ENCODE results near the gene GFRA1.

Gene GFRA1

DNA sequence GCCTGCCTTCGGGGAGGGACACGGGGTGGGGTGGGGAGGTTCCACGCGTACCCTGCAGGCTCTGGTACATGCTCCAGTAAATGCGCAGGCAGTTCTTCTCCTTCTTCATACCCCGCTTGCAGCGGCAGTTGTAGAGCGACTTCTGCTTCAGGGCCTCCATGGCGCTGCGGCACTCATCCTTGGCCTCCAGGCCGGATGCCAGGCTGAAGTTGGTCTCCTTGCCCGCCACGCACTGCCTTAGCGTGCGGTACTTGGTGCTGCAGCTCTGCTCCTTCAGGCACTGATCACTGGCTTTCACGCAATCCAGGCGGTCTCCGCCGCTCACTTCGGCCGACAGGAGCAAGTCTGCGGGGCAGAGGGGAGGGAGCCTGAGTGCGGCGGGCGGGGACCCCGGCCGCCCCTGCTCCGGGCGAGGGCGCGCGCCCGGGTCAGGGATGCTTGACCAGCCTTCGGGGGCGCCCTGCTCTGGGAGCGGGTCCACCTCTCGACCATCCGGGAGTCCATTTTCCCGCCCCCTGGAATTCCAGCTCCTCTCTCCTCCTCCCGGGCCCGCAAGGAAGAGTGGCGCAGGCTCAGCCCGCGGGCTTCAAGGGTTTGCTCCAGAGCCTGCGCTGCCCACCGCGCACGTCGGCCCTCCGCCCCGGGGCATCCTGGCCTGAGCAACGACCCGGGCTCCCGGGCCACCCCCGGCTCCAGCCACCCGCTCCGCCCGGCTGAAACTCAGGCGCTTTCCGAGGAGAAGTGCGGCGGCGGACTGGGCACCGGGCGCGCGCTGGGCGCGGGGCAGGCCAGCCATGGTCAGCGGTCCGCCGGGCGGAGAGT lies 2.0 kb downstream of the GFRA1 start:
- no peak for DNase-seq

DNA sequence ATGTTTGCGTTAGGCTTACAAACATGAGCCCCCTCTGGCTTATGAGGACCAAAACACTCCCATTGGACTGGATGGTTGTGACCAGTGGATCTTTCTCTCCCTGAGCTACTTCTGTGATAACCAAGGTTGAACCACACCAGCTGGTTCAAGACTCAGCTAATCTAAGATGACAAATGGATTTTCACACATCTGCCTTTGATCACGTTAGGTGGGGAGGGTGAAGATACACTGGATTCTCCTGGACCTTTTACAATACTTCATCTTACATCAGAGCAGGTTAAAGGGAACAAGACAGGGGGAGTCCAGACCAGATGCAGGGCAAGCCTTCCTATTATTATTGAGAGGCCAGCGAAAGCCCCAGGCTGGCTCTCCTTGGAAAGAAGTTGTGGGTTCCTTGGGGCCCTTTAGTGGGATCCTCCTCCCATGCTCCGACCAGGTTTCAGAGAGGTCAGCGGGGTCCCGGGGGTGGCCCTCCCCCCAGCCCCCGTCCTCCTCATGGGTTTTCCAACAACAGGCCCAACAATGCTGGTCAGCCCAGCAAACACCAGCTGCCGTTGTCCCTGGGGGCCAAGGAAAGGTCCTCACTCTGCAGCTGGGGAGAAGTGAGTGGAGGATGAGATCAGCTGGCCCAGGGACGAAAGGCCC lies 2.8 kb downstream of the GFRA1 start:
- no peak for DNase-seq

DNA sequence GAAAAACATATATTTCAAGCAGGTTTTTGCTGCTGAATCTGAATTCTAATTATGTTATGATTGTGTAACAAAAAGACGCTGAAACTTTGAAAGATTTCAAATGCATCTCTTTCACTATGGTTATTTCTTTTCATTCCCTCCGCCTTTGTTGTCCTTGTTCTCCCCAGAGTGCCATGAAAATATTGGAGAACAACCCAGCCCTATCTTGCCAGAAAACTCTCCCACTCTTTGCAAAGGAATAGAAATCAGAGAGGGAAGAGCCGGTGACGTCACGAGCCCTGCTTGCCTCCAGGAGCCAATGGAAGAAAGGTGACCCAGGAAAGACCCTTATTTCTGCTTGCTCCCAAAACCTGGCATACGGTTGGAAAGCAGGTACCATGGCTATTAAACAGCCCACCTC lies 3.4 kb downstream of the GFRA1 start:
- DNase-seq = no peak

DNA sequence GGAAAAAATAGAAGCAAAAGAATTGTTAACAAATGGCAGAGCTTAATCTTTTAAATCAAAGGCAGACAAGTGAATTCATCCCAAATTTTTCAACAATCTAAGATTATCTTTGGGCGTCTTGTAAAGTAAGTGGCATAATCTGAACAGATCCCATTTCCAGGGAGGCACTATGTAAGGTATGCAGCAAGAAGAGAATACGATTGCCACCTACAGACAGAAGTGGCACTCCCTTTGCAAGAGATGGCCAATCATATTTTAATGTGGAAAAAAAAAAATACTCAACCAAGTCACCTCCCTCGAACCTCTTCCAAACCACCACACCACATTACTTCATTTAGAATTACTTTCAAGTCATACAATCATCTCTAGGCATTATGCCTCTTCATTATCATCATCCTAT lies 4.0 kb downstream of the GFRA1 start:
- DNase-seq = no peak

DNA sequence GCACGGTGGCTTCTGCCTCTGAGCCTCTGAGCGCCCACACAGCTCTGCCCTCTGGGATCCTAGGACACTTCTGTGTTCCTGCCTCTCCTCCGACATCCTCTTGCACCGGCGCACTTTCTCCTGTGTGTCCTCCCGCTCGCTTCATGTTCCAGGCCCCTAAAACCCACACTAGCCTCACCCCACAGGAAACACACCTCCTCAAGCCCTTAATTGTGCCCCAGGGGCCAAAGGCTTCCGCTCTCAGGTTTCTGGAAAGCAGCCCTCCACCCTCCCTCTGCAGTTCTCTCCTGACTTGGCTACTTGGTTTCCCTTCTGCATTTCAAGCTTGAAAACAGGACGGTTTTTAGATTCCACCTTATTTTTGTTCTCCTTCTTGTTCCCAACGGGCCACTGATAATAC lies 7.3 kb downstream of the GFRA1 start:
- no peak for DNase-seq

DNA sequence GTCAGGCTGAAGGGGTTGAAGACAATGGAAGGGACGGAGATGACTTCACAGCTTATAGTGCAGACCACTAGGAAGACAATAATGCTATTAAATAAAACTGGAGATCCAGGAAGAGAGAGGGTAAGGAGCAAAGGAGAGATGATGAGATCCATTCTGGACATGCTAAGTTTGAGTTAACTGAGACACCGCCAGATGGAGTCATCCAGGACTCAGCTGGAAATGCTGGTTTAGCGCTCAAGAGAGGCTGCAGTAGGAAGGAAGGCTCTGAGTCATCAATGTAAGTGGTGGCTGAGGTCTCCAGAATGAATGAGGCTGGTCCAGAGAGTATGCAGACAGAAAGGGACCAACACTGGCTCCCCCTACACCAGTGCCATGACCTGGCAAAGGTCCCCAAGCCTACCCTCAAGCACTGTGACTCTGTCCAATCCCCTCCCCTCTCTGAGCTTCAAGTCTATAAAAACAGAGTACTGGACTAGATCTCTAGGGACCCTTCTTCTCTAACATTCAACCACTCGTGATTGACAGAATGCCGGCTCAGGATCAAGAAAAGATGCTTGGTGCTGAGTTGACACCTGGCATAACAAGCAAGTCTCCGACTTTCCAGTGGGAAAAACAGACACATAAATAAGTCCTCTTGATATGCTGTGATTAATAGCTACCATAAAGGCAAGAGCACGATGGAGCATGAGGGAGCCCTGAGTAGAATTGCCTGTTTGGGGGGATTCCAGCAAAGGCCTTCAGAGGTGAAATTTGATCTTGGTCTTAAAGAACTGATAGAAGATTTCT lies 8.9 kb downstream of the GFRA1 start:
- DNase-seq = no peak

DNA sequence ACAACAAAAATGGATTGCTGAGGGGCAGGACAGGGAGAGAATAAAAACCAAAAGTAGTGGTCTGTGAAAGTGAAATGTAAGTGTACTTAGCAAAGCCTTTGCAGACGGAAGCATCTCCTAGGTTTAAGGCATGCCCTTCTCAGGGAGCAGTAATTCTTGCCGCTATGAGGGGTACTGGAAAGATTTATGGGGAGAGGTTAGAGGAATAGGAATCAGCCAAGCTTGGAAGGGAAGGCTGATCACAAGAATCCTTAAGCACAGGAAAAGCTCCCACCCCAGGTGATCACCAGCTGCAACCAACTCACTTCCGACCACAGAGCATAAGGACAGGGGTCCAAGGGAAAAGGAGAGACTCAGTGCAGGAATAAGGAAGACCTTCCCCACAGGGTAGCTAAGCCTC lies 10.3 kb downstream of the GFRA1 start:
- no peak for DNase-seq

DNA sequence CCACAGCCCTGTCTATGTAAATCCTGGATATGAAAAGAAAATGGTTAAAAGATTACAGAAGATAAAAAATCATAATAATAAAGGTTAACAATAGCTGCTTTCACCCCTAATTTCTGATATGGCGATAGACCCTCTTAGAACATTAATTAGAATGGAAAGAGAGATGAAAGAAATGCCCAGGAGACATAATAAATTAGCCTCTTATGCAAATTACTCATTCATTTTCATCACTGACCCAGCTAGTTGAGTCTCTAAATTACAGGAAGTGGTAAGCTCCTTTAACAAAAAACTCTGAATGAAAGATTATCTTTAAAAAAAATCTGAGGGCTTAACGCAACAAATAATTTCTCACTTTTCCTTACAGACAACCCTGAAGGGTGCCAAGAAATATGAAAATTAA lies 12.4 kb downstream of the GFRA1 start:
- no peak for DNase-seq

DNA sequence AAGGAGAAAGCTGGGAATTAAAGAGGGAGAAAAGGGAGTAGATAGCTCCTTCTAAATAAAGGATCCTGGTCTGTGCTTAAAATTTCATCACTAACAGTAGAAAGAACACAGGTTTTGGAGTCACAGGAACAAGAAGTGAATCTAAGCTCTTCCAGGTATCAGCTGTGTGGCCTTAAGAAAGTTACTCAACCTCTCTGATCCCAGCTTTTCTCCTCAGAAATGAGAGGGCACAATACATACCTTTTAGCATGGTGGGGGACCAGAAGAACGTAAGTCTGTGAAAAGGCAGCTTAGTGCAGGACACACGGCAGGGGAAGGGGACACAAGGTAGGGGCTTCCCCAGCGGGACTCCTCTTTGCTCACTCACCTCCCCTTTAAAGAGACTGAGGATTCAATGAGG lies 13.4 kb downstream of the GFRA1 start:
- DNase-seq = no peak

DNA sequence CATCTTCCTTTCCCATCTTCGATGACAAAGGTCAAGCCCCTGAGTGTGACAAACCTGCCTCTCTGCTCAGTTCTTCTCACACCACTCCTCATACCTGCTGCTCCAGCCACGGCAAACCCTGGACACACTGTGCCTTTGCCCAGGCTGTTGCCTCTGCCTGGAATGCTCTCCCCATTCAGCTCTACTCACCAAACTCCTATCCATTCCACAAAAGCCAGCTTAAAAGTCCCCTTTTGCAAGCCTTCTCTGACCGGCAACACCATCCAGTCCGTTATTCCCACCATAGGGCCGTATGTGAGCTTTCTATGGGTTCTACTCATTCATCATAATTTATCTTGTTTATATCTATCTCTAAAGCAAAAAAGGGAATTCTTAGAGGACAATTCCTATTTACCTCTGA lies 15.2 kb downstream of the GFRA1 start:
- DNase-seq = no peak

DNA sequence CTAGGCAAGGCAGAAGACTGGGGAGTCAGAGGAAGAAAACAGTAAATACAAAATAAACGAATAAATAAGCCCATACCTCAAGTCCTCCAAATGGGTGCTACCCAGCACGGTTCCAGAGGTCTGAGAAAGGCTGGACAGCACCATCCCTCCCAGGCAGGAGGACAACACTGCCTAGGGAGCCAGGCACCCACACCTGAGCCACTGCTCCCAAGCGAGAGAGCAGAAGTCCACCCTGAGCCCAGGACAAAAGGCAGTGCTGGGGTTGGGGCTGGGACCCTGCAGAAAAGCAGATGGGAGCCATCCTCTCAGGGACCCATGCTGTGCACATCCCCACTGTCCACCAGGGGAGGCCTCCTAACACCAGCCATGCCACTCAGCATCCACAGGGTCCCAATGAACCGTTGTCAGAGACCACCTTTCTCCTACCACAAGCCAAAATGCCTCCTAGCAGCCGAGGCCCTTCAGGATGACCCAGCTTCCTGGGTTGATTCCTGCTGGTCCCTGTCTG lies 16.2 kb downstream of the GFRA1 start:
- no peak for DNase-seq

DNA sequence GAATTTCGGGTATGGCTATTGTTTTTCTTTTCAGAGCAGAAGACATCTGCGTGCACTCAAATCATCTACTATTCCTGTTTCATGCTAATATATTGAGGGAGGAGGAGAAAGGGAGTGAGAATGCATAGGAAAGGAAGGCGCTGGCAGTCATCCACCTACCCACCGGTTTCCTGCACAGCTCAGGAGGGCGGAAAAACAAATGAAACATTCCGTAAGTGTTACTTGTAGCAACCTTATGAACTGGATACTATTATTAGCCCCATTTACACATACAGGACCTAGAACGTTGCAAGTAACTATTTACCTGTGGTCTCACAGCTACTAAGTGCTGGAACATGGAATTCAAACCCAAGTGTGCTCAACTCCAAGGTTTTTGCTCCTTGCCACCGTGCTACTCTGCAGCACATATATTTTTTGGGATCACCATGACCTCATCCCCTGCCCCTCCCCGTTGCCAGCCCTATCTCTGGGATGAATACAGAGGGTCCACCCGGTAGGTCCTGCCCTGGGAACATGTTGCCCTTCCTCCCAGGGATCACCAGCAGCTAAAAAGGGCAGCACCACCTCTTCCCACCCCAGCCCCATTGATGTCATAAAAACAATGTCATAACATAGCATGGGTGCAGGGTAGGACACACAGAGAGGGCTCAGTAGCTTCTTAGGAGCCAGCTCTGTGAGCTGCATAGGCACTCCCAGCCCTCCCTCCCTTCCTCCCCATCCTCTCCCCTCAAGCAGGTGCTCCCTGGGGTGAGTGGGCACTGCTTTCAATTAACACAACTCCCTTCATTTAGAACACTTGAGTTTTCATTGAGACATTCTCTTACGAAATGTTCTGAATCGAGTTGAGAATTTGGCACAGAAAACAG lies 16.9 kb downstream of the GFRA1 start:
- no peak for DNase-seq

DNA sequence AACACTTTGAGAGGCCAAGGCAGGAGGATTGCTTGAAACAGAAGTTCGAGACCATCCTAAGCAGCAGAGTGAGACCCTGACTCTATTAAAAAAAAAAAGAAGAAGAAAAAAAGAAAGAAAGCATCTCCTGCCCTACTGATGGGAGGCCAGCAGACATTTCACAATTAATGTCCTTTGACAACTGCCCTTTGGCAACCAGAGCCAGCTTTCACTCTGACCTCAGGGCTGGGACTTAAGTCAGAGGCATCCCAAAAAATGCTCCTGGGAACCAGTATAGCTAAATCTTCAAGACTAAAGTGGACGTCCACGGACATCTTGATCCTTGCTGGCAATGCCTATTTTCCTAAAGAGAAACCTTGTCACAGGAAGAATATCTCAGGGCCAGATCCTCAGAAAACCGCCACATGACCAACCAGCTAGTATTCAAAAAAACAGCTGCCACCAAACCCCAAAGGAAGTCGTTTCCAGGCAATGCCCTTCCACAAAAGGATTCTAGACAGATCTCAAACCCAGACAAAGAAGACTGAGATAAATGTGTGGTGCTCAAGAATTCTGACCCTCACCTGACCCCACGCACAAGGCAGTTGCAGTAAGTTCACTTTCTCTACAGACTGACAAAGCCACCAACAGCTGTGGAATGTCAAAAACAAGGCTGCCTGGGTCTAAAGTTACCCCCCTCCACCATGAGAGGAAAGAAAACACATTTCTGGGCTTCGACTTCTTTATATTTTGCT lies 18.4 kb downstream of the GFRA1 start:
- no peak for DNase-seq

DNA sequence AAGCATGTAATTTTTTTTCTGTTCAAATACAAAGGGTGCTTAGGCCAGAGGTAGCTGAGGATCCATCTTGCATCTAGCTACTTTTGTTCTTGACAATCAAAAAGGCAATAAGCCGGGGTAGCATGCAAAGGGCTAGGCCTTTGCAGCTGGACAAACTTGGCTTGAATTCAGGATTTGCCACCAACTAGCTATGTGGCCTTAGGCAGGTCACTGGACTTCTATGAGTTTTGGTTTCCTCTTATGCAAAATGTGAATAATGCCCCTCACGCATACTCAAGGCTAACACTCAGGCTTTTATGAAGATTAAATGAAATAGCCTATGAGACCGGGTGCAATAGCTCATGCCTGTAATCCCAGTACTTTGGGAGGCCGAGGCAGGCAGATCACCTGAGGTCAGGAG lies 19.3 kb downstream of the GFRA1 start:
- no peak for DNase-seq

DNA sequence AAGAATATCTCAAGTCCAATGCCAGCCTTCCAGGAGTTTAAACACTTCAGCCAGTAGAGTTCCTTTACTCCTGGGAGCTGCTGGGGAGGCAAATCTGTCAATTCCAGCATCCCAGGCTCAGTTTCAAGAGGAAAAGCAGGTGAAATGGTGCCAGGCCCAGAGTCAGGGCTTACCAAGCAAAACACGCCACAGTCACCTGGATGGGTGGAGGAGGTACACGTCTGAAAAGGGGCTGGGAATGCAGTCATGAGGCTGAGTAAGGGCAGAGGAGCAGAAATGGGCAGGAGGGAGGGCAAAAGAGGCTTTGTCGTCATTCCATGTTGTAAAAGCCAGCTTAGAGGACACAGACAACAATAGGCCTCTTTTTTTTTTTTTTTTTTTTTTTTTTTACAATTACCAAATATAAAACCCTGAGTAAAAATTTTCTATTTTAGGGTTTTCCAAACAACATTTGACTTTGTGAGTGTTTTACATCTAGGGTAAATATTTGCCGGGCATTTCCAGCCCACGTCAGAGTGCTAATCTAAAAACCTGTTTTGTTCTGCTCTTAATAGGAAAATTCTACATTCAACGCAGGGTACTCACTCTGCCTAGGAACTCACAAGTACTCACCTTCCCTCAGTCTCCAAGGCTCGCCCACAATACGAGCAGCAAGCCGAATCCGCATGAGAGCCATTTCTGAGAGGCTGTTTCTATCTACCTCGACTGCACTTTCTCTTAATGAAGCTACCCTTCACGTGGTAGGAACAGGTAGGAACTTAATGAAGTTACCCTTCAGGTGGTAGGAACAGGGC lies 21.2 kb downstream of the GFRA1 start:
- no peak for DNase-seq

DNA sequence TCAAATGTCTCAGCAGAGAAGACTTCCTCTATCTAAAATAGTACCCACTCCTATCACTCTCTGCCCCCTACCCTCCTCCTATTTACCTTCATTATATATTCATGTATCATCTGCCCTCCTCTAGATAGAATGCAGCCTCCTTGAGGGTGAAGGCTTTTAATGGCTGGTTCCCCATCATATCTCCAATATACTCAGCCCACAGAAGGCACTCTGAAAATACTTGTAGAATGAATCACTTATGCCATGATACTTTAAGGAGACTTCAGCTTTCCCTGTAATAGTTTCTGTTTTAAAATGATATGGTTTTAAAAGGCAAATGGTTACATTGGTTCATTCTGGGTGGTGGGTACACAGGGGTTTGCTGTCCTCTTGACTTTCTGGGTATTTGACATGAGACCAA lies 25.3 kb downstream of the GFRA1 start:
- DNase-seq = no peak

DNA sequence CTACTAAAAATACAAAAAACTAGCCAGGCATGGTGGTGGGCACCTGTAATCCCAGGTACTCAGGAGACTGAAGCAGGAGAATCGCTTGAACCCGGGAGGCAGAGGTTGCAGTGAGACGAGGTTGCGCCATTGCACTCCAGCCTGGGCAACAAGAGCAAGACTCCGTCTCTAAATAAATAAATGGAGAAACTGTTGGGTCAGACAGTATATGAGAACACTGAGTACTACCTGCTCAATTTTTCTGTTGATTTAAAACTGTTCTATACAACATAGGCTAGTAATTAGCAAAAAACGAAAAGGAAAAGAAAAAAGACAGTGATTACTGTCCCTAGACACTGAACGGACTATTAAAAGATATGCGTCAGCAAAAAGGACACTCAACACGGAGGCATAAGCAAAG lies 26.7 kb downstream of the GFRA1 start:
- DNase-seq = no peak

DNA sequence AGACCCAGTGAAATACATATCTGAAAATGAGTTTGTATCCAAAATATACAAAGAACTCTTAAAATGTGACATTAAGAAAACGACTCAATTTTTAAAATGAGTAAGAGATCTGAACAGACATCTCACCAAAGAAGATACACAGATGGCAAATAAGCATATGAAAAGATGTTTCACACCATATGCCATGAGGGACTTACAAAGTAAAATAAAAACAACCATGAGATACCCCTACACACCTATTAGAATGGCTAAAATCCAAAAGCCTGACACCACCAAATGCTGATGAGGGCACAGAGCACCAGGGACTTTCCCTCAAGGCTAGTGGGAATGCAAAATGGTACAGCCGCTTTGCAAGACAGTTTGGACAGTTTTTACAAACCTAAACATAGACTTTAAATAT lies 27.9 kb downstream of the GFRA1 start:
- DNase-seq = no peak

DNA sequence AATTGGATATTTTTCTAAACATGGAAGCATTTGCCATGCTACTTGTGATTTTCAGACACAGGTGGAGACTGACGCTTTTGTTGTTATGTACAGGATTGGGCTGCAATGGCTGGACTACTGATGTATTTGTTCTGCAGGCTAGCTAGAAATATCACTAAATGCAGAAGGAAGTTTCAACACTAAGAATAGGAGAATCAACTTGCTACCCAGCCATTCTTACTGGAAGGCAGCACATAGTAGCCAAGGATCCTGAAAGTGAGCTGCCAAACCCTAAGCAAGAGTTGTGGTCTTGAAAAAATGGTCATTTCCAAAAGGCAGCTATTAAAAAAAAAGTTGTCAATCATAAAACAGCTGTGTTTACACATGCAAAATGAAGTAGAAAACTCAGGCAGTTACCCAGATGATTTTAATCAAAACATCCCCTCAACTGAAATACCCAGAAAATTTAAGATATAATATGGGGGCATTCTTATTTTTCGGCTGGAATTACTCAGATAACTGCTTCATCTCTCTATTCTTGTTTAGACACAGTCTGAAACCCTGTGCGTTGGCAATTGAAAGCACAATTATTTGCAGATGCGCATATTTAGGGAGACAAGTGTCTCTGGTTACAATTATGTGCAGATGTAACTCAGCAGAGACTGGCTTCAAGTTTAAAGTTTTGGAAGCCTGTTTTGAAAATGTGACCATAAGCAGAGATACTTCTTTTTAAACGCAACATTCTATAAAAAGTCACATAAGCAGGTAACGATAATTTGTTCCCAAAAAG lies 31.2 kb downstream of the GFRA1 start:
- no peak for DNase-seq

DNA sequence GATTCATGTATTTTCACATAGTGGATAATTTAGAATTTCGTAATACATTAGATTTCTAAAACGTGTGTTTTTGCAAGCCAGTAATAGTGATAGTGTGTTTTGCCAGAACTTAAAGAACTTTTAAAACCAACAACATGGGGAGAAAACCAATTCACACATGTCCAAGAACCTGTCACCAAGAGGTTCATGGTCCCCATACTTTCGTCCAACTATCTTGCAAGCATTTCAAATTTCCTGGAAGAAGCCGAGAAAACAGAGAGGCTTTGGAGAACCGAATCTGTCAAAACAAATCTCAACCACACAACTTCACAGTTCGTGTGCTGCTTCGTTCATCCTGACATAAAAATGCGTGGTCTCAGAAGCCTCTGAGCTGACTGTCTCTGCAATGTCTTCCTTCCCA lies 31.9 kb downstream of the GFRA1 start:
- DNase-seq = no peak
